ENCODE results near the gene DACT2.

DACT2 gene

GRCh38 chr6:168261234-168261633 is 58.3 kb downstream of the DACT2 start:
- no peak for DNase-seq

GRCh38 chr6:168260420-168260987 is 59.1 kb downstream of the DACT2 start:
- no peak for DNase-seq

- DNase-seq, result no peak
Measured at GRCh38 chr6:168258795-168259194, 60.8 kb downstream of the DACT2 start.

DNA sequence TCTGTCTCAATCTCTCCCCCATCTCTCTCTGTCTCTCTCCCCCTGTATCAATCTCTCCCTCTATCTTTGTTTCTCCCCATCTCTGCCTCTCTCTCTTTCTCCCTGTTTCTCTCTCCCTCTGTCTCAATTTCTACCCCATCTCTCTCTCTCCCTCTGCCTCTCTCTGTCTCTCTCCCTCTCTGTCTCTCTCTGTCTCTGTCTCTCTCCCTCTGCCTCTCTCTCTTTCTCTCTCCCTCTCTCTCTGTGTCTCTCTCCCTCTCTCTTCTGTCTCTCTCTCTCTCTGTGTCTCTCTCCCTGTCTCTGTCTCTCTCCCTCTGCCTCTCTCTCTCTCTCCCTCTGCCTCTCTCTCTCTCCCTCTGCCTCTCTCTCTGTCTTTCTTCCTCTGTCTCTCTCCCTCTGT is 62.6 kb downstream of the DACT2 start:
- no peak for DNase-seq

Data from KG1 (cell line).